Mucosa of rectum (tissue), 2 donors: ENCODE measurements around the gene HPD.
A peak's percentile ranks its signal among the peaks of the same experiment; 100 is the strongest.

Experiments
- H3K27ac ChIP-seq, 2 donors: one replicate each; pipeline ENCODE4 v1.7.0; 2013; ENCODE audit warnings: inconsistent platforms in 2 of 2, low read depth in 2 of 2, low read length in 2 of 2
- H3K27me3 ChIP-seq, 2 donors: one replicate each; pipeline ENCODE4 v1.7.0; 2013; ENCODE audit warnings: low read length in 2 of 2; ENCODE audit not compliant: control insufficient read depth in 2 of 2, insufficient read depth in 2 of 2
- H3K36me3 ChIP-seq, 2 donors: one replicate each; pipeline ENCODE4 v1.7.0; 2013; ENCODE audit warnings: low read length in 2 of 2; ENCODE audit not compliant: control insufficient read depth in 2 of 2, insufficient read depth in 2 of 2
- H3K4me1 ChIP-seq, 2 donors: one replicate each; pipeline ENCODE4 v1.7.0; 2013; ENCODE audit warnings: low read length in 2 of 2, mild to moderate bottlenecking in 1 of 2; ENCODE audit not compliant: control insufficient read depth in 2 of 2, insufficient read depth in 2 of 2
- H3K4me3 ChIP-seq, 2 donors: one replicate each; pipeline ENCODE4 v1.7.0; 2013; ENCODE audit warnings: low read length in 2 of 2
- H3K9ac ChIP-seq, 2 donors: one replicate each; pipeline ENCODE4 v1.7.0; 2013; ENCODE audit warnings: low read length in 2 of 2, low read depth in 1 of 2, mild to moderate bottlenecking in 1 of 2
- H3K9me3 ChIP-seq, 2 donors: one replicate each; pipeline ENCODE4 v1.7.0; 2013; ENCODE audit warnings: low read length in 2 of 2; ENCODE audit not compliant: control insufficient read depth in 2 of 2
- donor health status: healthy.
- donor health status: Normal muscosa, but diverticular disease.

HPD gene

DNA sequence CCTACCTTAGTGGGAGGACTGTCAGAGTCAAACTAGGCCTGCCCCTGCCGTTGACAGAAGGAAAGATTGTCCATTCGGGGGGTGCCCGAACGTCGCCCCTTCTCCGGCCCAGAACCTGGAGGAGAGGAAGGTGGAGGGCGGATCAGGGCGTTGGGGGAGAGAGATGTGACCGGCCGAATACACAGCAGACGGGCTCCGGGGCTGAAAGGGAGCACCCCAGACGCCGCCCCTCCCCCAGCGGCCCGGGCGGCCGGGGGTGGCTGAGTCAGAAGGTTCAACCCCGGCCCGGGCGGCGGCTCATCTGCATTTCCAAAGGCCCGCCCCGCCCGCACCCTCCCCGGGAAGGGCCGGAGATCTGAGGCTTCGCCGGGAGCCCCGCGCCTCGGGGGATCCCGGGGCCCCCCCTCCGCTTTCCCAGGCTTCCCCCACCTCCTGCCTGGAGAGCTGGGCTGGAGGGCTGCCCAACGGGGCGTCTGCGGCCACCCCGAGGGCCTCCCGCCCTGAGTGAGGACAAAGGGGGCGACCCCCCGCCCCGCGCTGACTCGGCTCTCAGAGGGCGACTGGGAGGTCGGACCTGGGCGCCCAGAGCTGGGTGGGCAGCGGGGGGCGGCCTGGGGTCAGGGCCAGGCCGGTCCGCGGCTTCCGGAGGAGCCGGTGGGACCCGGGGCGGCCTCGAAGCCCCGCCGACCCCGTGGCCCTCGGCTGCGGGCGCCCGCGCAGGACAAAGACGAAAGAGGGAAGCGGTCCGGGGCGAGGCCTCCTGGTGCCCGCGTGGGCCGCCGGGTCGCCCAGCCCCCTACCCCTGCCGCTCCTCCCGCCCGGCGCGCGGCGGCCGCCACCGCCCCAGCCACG is 58.6 kb downstream of the HPD start:
- peaks cover 43 to 46% of the 10 kb centered on the region in 2 donors for H3K4me1 ChIP-seq

DNA sequence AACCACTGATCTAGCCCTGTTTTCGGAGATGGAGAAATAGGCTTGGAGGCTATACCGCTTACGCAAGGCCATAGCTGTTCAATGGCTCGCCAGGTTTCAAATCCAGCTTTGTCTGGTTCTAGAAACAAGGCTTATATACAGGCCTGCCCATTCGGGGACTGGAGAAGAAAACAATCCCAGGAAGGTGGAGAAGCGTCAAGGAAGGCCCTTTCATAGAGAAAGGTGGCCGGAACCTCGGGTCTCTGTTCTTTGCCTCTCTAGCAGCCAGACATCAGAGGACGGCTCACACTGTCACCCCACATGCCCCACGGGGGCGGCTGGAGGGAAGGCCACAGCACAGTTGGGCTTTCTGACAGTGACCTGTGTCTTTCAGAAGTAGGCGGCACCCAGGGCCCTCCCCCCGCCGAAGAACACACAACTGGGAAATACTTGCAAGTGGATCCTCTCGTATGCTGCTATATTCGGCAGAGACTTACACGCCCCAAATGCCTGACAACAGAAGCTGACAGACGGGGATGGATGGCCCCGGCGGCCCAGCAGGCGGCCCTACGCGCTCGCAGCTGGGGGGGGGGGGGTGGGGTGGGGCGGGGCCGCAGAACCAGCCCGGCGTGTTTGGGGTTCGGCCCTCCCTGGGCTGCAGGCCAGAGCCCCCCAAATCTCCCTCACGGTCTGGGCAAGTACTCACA is 59.4 kb downstream of the HPD start:
- Histone ChIP-seq H3K4me1 (peaks cover 50 to 53% of the 10 kb centered on the region in 2 donors), H3K9me3 (no peaks in the 10 kb centered on the region), H3K27ac (peak overlapping the region; percentile 100)

More for the DNA sequence above, 58.6 kb downstream of the HPD start:
- Histone ChIP-seq H3K9me3 (no peaks in the 10 kb centered on the region), H3K27me3 (no peaks in the 10 kb centered on the region), H3K36me3 (peaks cover 0 to 7% of the 10 kb centered on the region in 2 donors), H3K4me3 (peak overlapping the region; percentile 87 to 90), H3K9ac (peak overlapping the region; percentile 96 to 98), H3K27ac (peak overlapping the region; percentile 100)

DNA sequence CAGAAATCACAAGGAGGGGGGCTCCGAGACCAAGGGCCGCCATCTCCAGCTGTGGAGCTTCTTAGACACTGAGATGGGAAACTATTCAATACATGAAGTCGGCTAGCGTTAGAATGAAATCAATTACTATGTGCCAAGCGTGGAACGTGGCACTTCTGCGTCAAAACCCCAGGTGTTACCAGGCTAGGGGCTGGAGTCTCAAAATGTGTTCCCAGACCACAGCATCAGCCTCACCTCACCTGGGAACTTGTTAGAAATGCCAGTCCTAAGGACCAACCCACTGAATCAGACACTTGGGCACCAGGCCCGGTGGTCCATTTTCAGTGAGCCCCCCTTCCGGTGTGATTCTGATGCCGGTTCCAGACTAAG is 59.9 kb downstream of the HPD start:
- Histone ChIP-seq H3K9me3 (no peaks in the 10 kb centered on the region), H3K27me3 (no peaks in the 10 kb centered on the region), H3K27ac (peak overlapping the region; percentile 100), H3K4me3 (peak overlapping the region; percentile 87 to 90), H3K4me1 (peaks cover 56 to 57% of the 10 kb centered on the region in 2 donors), H3K36me3 (peaks cover 0 to 8% of the 10 kb centered on the region in 2 donors), H3K9ac (peak overlapping the region; percentile 64 to 96)

More for the DNA sequence above, 59.4 kb downstream of the HPD start:
- peak overlapping the region; percentile 87 to 90 for H3K4me3 ChIP-seq
- H3K27me3 ChIP-seq: no peaks in the 10 kb centered on the region
- H3K9ac ChIP-seq: peak overlapping the region; percentile 74 to 96
- H3K36me3 ChIP-seq: peaks cover 0 to 8% of the 10 kb centered on the region in 2 donors

DNA sequence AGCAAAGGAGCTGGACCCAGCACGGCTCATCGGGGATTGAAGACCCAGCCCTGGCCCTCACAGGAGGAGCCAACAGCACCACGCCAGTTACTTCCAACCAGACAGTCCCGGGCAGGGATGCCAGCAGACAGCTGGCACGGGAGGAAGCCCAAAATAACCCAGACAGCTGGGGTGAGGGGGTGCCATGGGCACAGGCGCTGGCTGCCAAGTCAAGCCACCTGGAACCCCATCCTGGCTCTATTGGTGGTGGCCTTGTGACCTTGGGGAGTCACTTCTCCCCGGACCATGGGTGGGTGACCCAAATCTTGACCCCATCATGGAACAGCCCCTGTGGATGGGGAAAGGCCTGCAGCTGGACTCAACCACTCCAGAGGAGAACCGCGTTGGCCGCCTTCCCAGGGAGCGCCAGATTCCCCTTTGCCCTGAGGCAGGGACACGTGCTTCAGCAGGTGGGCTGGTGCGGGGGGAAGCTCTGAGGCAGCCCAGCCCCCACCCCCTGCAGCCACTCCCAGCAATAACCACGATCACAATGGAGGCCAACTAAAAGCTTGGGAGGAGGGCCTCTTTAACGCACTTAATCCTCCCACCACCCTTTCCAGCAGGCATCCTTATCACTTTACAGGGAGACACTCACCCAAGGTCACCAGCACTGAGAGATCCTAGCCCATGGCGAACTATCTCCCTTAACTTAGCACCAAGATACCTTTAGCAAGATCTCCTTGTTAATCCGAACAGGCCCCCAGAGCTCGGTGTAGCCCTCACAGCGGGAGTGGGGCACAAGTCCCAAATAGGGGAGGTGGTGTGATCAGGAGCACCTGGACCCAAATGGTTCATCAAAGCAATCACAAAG is 60.5 kb downstream of the HPD start:
- Histone ChIP-seq H3K9me3 (no peaks in the 10 kb centered on the region), H3K4me1 (peaks cover 56 to 60% of the 10 kb centered on the region in 2 donors), H3K27ac (peak overlapping the region; percentile 100)

DNA sequence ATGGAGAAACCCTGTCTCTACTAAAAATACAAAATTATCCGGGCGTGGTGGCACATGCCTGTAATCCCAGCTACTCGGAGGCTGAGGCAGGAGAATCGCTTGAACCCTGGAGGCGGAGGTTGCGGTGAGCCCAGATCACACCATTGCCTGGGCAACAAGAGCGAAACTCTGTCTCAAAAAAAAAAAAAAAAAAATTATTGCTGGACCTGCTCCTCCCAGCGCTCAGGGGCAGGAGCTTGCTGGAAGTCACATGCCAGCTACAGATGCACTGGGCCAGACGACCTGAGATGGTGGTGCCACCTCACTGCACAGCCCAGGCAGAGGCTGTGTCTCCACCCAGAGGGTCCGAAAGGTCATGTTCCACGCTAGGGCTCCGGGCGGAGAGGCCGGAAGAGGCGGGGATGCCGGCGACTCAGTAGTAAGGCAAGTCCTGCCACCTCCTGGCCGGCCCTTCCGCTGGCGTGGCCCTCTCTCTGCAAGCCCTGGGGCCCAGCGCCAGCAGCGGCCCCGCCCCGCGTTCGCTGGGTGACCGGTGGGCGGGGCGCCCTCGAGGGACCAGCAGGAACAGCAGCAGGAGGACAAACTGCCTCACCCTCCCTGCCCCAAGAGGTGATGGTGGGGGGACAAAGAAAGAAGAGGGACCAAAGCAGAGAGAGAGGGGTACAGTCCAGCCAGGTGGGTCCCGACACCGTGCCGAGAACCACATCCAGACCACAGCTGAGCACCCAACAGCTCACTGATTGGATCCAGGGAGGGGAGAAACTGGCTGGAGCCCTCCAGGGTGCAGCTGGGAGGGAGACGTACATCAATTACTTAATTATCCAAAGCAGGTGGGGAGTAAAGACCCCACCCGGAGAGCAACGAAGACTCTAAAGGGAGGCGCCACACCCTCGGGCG is 61.6 kb downstream of the HPD start:
- peaks cover 56 to 70% of the 10 kb centered on the region in 2 donors for H3K4me1 ChIP-seq
- H3K27me3 ChIP-seq: no peaks in the 10 kb centered on the region
- H3K9me3 ChIP-seq: no peaks in the 10 kb centered on the region
- peak overlapping the region; percentile 100 for H3K27ac ChIP-seq
- peak overlapping the region; percentile 87 to 90 for H3K4me3 ChIP-seq
- peaks cover 0 to 8% of the 10 kb centered on the region in 2 donors for H3K36me3 ChIP-seq
- H3K9ac ChIP-seq: peak overlapping the region; percentile 54 to 96

More for the DNA sequence above, 60.5 kb downstream of the HPD start:
- Histone ChIP-seq H3K27me3 (no peaks in the 10 kb centered on the region), H3K36me3 (peaks cover 0 to 8% of the 10 kb centered on the region in 2 donors), H3K4me3 (peak overlapping the region; percentile 87 to 90), H3K9ac (peak overlapping the region; percentile 64 to 96)

DNA sequence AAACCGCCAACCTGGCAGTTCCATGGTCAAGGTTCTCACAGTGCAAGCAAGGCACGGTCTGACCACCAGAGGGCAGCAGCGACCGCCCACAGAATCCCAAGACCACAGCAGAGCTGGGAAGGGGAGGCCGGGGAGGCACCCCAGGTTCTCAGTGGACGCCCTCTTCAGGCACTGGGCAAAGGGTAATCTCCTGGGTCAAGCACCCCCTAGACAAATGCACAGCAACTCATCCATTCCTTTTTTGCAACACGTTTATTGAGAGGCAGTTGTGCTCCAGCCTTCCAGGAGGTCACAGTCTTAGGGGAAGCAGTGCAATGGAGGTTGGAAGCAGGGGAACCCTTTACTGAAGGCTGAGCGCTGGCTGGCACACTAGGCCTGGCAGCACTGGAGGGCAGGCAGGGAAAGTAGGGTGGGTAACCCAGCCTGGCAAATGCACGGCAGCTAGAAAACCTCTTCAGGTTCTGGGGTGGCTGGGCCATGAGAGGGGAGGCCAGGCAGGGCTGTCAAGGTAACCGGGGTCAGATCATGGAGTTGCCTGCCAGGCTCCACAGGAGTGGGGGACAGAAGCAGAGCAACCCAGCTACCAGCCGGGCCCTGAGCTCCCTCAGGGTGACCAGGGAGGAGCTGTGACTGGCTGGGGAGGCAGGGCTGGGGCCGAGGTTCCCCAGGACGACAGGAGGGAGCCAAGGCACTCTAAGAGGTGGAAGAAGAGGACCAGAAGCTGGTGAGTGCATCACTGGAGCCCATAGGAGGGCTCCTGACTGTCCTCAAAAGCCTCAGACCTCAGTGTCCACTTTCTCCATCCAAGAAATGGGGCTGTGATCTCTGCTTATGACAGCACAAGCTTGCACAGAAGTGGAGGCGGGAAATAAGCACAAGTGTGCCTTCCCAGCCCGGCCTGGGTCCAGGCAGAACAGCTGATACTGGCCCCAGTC is 63.4 kb downstream of the HPD start:
- Histone ChIP-seq H3K27me3 (no peaks in the 10 kb centered on the region), H3K27ac (peak overlapping the region; percentile 87 to 88), H3K4me1 (peaks cover 62 to 78% of the 10 kb centered on the region in 2 donors), H3K36me3 (peaks cover 0 to 8% of the 10 kb centered on the region in 2 donors), H3K9ac (peak overlapping the region; percentile 65 to 74), H3K9me3 (no peaks in the 10 kb centered on the region), H3K4me3 (peak overlapping the region in 1 of 2 donors; percentile 62)

DNA sequence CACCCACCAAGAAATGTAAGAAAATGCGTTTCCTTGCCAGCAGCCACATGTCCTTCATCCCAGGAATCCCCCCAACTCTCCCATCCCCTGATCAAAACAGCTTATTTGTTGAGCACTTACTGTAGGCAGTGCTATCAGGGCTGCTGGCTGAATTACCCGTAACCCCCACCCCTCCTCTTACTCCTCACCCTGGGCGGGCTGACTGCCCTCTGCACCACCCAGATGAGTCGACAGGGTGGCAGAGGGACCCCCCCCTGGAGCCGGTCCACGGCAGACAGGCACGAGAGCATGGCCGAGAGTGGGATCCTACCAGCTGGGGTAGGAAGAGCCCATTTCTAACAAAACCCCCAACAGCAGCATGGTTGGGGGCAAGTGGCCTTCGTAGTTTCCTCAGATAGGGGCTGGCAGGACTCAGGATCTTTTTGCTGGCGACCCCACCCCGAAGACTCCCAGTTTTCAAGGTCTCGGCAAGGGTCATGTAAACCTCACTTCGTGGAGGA is 64.1 kb downstream of the HPD start:
- H3K27ac ChIP-seq: peak overlapping the region; percentile 87 to 88
- no peaks in the 10 kb centered on the region for H3K9me3 ChIP-seq
- H3K9ac ChIP-seq: peak overlapping the region; percentile 65 to 74
- peaks cover 0 to 8% of the 10 kb centered on the region in 2 donors for H3K36me3 ChIP-seq
- H3K4me3 ChIP-seq: peak overlapping the region; percentile 47 to 62
- peaks cover 65 to 80% of the 10 kb centered on the region in 2 donors for H3K4me1 ChIP-seq
- H3K27me3 ChIP-seq: no peaks in the 10 kb centered on the region

DNA sequence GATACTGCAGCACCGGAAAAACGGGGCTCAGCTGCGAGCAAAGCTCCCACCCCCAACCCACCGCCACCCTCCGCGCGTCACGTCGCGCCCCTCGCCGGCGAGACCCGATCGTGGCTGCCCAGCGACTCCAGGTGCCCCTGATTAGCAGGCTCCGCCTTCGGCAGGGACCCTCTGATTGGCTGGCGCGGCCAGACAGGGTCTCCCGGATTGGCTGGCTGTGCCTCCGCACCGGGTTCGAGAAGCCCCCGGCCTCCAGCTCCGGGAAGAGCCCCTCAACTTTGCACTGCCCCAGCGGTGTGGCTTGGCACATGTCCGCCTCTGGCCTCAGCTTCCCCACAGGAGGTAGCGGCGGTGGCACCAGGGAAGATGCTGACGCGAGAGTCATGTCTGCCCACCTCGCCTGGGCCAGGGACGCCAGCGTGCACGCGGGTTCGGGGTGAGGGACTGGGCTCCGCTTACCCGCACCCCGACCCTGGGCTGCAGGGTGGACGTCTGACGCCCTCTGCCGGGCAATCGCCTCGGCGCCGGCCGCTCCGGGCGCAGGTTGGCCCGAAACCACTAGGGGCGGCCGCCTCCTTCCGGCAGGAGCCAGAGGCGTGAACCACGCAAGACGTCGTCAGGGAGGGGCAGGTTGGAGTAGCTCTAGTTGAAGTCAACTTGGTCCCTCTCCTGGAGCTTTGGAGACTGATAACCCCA is 64.7 kb downstream of the HPD start:
- peak overlapping the region; percentile 87 to 91 for H3K27ac ChIP-seq
- H3K4me3 ChIP-seq: peak overlapping the region; percentile 64 to 79
- peaks cover 64 to 79% of the 10 kb centered on the region in 2 donors for H3K4me1 ChIP-seq
- H3K9me3 ChIP-seq: no peaks in the 10 kb centered on the region
- H3K27me3 ChIP-seq: no peaks in the 10 kb centered on the region
- H3K36me3 ChIP-seq: peaks cover 0 to 8% of the 10 kb centered on the region in 2 donors
- H3K9ac ChIP-seq: peak overlapping the region; percentile 65 to 74
